ENCODE measurements around the gene VGLL1.

The VGLL1 gene

DNA sequence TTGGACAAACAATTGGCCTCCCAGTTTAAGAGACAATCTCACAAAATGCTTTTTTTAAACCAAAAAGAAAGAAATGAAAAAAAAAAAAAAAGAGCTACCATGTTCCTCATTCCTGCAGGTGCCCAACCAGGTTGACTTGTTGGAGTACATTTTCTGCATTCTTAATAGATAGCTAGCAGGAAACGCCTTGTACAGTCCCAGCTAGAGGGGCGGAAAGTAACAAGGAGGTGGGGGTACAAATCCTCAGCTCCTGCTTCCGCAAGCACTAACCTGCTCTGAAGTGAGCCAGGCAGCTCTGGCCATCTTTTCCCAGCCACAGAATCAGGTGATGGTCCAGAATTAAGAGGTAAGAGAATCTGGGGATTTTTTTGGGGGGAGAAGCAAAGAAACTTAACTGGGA, at the start of gene VGLL1:
Gene VGLL1 (plus strand): TSS at position 265 of the 400 bp plus-strand sequence. CDS start 3,806 bp downstream, outside the sequence.
- DNase-seq (ENCODE audit: low read depth in 2 of 3, low spot score in 2 of 3), result no peak

GRCh38 chrX:136487647-136488046, 44.4 kb upstream of the VGLL1 start, which contains the start of gene BRS3:
Gene BRS3, plus strand, starts transcription at chrX:136487947. Its CDS starts 168 bp downstream, at chrX:136488115.
- no peak for DNase-seq (ENCODE audit: low read depth in 2 of 3, low spot score in 2 of 3)

- DNase-seq (ENCODE audit: low read depth in 2 of 3, low spot score in 2 of 3), result no peak
Measured at GRCh38 chrX:136488706-136489105, 43.3 kb upstream of the VGLL1 start.

GRCh38 chrX:136491832-136492231, 40.2 kb upstream of the VGLL1 start:
- DNase-seq (ENCODE audit: low read depth in 2 of 3, low spot score in 2 of 3), result no peak

DNA sequence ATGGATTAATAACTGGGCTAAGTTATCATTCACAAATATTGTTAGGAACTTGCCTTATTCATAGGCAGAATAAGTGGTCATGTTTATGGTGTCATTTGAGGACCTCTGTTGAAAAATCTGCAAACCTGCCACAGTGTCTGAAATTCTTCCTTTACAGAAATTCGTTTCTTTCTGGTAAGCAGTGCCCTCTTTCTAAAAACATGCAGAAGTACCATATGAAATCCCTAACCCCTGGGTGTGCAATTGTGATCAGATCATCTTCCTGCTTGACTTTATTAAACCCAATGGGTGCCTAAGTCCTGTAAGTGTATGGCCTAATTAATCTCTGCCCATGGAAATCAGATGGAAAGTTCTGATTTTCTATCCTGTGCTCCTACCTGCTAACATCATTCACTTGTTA, 39.0 kb upstream of the VGLL1 start:
- DNase-seq (ENCODE audit: low read depth in 2 of 3, low spot score in 2 of 3), result no peak

GRCh38 chrX:136495043-136495442, 37.0 kb upstream of the VGLL1 start:
- no peak for DNase-seq (ENCODE audit: low read depth in 2 of 3, low spot score in 2 of 3)

- DNase-seq (ENCODE audit: low read depth in 2 of 3, low spot score in 2 of 3), result no peak
Measured at GRCh38 chrX:136496186-136496763, 35.7 kb upstream of the VGLL1 start.

GRCh38 chrX:136496764-136497555, 35.1 kb upstream of the VGLL1 start:
- DNase-seq (ENCODE audit: low read depth in 2 of 3, low spot score in 2 of 3), result peak; percentile 45 to 74 (median 46)

- no peak for DNase-seq (ENCODE audit: low read depth in 2 of 3, low spot score in 2 of 3)
Measured at GRCh38 chrX:136497556-136498052, 34.4 kb upstream of the VGLL1 start, which contains the start of gene HTATSF1. Gene HTATSF1, plus strand, starts transcription at chrX:136497592. Its CDS starts 93 bp downstream, at chrX:136497685.

- no peak for DNase-seq (ENCODE audit: low read depth in 2 of 3, low spot score in 2 of 3)
Measured at GRCh38 chrX:136519069-136519468, 12.9 kb upstream of the VGLL1 start.

DNA sequence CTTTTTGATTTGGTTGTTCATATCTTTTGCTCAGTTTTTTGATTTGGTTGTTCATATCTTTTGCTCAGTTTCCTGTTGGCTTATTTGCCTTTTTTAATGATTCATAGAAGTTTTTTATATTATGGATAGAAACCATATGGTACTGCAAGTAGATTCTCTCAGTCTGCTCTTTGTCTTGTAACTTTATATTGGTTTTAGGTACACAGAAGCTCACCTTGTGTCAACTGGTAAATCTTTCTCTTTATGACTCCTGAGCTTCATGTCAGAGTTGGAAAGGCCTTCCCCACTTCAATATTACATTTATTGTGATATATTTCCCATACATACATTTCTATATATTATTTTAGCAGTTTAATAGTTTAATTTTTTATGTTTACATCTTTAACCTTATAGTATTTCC, 8.2 kb upstream of the VGLL1 start:
- no peak for DNase-seq (ENCODE audit: low read depth in 2 of 3, low spot score in 2 of 3)

GRCh38 chrX:136525738-136526606, 6.0 kb upstream of the VGLL1 start:
- DNase-seq (ENCODE audit: low read depth in 2 of 3, low spot score in 2 of 3), result no peak

GRCh38 chrX:136528645-136529315, 3.2 kb upstream of the VGLL1 start:
- DNase-seq (ENCODE audit: low read depth in 2 of 3, low spot score in 2 of 3), result no peak

GRCh38 chrX:136529795-136530194, 2.2 kb upstream of the VGLL1 start:
- no peak for DNase-seq (ENCODE audit: low read depth in 2 of 3, low spot score in 2 of 3)

DNA sequence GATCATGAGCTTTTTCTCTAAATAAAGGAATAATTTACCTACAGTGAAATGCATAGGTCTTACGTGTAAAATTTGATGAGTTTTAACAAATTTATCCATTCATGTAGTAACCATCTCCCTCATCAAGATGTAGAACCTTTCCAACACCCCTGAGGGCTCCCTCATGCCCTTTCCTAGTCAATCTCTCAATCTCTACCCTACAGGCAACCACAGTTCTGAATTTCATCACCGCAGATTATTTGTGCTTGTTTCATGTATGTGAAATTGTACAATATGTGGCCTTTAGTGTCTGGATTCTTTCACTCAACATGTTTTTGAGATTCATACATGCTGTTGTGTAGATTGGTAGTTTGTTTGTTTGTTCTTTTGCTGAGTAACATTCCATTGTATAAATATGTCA, 2.1 kb downstream of the VGLL1 start:
- DNase-seq (ENCODE audit: low read depth in 2 of 3, low spot score in 2 of 3), result no peak

DNA sequence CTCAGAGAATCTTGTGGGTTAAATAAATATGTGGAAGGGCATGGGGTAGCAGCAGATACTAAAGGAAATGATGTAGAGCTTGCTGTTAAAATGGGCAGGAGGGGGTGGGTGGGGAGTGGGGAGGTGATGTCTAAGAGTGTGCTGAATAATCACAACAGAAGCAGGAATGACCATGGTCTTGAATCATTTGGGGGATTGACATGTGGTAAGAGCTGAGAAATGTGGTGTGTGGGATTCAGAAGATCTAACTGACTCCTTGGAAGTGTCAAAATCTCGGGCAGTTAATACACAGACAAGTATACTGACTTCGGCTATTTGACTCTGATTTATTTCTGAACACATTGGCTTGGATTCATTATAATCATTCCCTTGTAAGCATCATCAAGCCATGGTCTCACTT, 6.8 kb downstream of the VGLL1 start:
- no peak for DNase-seq (ENCODE audit: low read depth in 2 of 3, low spot score in 2 of 3)

DNA sequence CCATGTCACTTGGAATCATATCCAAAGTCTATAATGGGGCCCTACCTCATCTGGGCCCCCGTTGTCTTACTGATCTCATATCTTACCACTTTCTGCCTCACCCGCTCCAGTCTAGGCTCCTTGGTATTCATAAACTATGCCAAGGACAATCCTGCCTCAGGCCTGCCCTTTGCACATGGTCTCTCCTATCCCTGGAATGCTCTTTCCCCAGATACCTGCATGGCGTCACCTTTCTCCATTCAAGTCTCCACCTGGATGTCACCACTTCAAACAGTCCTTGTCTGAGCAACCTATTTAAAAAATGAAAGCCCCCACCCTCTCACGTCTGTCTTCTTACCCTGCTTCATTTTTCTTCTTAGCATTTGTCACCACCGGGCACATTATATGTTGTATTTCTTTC, 8.2 kb downstream of the VGLL1 start:
- DNase-seq (ENCODE audit: low read depth in 2 of 3, low spot score in 2 of 3), result no peak

DNA sequence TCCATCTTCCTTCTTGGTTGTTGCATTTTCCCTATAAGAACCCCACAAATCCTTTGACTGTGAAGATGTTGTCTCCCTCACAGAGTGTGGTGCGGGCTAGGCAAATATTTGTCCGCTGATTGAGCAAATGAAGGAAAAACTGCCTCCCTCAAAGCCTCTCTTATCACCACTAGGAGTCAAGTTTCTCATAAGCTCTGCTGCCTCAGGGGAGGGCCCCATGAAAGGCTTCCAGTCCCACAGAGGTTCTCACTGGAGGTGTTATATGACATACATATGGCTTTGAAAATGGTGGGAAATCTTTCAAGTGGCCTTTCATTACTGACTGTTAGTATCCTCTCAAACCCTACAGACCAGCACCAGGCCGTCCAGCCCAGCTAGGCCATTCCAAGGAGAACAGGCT, 9.3 kb downstream of the VGLL1 start:
- no peak for DNase-seq (ENCODE audit: low read depth in 2 of 3, low spot score in 2 of 3)

DNA sequence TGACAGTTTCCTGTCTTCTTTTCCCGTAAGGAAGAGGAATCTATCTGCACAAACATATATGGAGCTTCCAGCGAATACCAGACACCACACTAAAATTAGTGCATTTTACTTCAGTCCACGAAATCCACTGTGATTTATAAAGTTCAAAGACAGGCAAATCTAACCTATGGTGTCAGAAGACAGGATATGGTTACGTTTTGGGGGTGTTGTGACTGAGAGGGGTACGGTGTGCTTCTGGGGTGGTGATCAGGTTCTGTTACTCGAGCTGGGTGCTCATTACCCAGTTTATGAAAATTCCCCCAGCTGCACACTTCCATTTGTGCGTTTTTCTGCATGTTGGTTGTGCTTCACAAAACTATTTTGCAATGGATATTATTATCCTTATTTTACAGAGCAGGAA, 10.3 kb downstream of the VGLL1 start:
- no peak for DNase-seq (ENCODE audit: low read depth in 2 of 3, low spot score in 2 of 3)

DNA sequence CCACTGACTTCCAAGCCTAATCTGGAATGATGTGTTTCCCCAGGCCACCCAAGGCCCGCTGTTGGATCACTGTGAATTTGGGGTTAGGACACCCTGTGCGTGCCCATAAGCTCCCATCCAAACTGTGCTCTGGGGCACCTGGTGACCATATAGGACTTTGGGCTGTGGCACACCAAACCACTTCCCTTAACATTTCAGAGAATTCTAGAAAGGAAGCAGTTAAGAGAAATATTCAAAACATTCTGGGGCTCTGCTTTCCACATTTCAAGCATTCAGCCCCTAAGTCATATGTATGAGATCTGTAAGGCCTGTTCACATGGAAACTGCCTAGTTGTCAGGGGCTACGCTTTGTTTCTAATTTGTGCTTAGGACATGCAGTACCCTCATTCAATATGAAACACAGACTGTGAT, 14.4 kb downstream of the VGLL1 start:
- DNase-seq (ENCODE audit: low read depth in 2 of 3, low spot score in 2 of 3), result no peak

DNA sequence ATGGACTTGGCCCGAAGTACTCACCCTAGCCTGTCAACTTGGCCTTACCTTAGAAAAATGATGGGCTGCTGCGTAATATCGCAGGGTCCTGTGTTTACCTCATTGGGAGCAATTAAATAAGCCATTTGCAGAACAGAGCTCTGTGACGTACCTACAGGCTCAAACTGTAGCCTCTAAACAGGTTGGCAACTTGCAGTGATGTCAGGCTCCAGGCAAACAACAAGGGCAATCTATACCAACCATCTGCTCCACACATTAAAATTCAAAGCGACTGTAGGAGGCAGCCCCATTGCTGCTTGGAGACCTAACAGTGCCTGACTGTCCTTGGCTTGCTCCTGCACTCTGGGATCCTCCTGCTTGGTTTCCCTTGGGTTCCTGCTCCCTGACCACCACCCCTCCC, 17.2 kb downstream of the VGLL1 start:
- DNase-seq (ENCODE audit: low read depth in 2 of 3, low spot score in 2 of 3), result no peak

All from activated CD8-positive, alpha-beta memory T cell treated with anti-CD3 and anti-CD28 coated beads for 48 hours (primary cell).